HG02885 (cell line): ENCODE data around the gene LTBP4.

Experiments used
- ATAC-seq: cut with Tn5 transposase; IDR thresholded peaks from one replicate; pipeline ENCODE4 v1.9.1; 2021; ENCODE audit warnings: mild to moderate bottlenecking; ENCODE audit not compliant: unreplicated experiment, poor library complexity

Gene LTBP4

DNA sequence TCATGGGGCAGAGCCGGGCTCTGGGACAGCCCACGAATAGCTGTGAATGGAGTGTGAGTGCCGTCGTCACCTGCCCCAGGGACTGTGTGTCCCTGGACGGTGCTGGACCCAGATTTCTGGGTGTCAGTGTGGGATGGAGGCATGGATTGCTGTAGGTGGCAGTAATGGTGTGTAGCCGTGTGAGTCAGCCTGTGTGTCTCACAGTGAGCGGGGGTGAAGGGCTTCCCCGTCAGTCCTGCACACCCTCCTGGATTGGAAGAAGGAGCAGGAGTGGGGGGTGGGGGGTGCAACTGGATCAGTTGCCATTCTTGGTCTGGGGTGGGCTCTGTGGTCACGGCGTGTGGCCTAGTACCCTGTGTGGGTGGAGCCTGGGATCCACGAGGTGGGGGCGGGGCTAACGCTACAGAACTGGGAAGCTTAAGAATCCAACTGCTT is 6.5 kb upstream of the LTBP4 start:
- ATAC-seq, result no peak

DNA sequence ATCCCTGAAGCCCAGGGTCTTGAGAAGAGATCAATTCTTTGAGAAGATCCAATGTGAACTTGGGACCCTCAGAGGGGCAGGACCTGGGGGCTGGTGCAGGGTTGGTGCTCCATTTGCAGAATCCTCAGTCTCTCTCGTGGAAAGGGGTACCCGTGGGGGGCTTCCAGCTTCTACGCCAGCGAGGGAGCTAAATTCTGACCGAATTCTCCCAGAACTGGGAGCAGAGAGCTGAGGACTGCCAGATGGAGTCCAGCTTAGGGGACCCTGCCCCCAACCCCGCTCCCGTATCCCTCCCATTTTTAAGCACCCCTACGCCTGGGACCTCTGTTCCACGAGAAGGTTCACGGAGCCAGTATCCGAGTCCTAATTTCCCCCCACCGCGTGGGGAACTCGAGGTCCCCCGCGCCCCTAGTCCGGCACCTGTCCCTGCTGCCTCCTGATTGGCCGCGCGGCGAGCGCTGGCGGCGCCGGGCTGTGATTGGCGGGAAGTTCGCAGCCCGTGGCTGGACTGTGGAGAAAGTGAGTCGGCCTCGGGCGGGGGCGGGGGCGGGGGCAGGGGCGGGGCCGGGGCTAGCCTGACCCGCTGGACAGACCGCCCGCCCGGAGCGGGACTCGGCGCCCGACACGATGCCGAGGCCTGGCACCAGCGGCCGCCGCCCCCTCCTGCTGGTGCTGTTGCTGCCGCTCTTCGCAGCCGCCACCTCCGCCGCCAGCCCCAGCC is 4.4 kb upstream of the LTBP4 start:
- no peak for ATAC-seq

DNA sequence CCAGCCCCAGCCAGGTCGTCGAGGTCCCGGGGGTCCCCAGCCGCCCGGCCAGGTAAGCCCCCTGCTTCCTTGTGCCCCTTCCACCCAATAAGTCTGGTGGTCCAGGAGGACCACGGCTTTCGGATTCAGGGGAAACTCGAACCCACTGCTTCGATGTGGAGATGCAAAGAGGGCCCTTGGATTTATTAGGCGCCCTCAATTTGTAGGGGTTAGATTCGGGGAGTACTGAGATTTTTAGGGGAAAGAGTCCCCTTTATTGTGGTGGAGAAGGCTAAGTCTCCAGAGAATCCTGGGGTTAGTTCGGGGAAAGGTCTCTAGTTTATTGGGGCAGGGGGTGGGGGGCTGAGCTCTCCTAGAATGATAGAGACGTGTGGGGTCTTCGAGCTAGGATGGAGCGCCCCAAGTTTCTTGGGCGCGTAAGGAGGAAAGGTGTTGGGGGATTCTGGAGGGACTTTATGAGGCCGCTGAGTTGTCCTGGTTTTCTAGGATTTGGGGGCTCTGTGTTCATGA is 3.8 kb upstream of the LTBP4 start:
- no peak for ATAC-seq

DNA sequence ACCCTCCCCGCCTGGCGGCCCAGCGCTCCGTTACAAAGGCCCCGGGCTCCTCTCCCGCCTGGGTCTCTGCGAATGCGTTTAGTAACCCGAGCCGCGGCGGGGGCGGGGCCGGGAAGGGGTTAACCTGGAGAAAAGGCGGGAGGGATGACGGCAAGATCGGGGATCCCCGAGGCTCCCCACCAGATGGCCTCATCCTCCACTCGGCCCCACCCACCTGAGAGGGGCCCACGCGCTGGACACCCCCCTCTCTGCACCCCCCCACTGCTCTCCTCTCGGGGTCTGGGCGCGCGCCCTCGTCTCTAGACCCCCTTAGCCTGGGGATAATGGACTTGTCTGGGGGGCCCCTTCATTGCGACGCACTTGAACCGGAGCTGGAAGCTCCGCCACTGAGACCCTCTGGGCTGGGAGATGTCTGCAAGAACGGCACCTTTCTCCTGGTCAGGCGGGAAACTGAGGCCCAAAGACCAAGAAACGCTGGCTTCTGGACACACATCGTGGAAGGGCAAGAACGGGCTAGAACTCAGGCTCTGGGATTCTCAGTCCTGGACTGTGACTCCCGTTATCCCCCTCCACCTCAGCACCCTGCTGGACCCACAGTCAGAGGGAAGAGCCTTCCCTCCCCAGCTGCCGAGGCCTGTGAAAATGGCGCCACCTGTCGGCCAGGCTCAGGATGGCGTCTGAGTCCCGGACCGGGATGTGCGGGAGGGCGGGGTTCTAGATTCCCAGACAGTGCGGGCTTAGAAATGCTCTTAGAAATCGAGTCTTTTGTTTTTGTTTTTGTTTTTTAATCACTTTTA is 2.9 kb upstream of the LTBP4 start:
- ATAC-seq, result peak; percentile 58

DNA sequence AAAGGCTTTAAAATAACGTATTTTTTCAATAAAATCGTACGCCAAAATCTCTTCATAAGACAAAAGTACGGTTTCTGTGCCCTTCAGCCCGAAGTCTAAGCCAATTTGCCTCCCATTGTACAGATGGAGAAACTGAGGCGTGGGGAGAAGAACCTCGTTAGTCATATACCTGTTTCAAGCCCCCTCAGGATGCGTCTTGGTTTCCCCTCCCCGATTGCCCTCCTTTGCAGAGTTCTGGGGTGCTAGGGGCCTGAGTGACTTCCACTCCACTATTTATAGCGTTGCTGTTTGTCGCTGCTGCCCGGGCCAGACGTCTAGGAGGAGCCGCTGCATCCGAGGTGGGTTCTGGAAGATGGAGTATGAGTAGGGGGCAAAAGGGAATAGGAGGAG is 2.3 kb upstream of the LTBP4 start:
- no peak for ATAC-seq

DNA sequence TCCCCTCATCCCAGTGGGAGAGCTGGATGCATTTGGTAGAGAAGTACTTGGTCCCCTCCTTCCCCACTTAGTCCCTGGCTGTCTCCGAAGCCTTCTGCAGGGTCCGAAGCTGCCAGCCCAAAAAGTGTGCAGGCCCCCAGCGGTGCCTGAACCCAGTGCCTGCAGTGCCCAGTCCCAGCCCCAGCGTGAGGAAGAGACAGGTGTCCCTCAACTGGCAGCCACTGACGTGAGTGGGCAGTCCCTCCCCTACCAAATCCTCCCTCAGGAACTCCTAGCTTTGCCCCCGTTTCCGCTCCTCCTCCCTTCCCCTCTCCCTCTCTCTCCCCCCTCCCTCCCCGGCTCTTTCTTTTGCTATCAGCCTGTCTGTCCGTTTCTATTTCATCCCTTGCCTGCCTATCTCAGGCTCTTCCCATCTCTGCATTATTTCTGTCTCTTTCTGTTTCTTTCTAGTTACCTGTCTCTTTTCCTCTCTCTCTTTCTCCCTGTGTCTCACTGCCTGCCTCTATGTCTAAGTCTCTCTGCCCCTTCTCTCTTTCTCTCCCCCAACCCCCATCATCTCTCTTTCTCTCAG is 1.8 kb upstream of the LTBP4 start:
- ATAC-seq, result no peak

DNA sequence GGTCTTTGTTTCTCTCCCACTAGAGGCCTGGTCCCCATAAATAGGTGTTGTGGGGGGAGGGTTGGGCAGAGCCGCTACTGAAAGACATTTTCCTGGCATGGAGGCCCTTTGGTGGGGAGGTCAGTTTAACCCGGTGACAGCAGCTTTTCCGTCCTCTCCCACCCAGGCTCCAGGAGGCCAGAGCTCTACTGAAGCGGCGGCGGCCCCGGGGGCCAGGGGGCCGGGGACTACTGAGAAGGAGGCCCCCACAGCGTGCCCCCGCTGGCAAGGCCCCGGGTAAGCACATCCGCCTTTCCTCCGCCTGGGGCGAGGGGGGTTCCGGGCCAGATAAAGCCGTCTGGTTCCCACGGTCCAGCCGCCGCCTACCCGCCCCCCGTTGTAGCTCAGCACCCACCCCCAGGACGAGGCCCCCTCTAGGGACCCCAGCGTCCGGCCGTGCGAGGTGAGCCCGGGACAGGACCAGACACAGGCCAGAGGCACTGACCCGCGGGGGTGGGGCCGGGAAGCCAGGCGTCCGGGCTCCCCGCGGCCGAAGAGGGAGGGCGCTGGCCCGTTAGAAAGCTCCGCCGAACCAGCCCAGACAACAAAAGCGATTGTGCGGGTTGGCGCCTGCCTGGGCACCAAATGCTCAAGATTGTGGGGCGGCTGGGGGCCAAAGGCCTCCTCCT is 1.1 kb upstream of the LTBP4 start:
- ATAC-seq, result no peak

DNA sequence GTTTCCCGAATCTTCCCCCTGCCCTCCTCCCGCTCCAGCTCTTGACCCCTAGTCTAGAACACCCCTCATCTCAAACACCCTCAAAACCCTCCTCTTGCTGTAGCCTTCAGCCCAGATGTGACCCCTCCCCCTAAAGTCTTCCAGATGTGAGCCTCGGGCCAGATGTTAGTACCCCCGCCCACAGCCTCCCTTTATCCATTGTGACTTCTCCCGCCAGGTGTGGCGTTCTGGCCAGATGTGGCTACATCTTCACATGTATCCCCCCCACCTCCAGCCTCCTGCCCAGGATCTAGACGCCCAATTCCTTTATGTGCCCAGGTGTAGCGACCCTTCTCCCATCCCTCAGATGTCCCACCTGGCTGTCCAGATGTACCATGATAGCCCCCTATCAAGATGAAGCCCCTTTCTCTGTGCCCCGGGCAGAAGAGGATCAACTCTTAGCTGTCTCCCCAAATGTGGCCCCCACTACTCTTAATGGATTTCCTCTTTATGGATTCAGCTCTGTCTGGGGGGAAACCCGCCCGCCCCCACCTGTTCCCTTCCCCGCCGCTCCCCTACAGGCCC is 517 bp upstream of the LTBP4 start:
- ATAC-seq, result no peak

DNA sequence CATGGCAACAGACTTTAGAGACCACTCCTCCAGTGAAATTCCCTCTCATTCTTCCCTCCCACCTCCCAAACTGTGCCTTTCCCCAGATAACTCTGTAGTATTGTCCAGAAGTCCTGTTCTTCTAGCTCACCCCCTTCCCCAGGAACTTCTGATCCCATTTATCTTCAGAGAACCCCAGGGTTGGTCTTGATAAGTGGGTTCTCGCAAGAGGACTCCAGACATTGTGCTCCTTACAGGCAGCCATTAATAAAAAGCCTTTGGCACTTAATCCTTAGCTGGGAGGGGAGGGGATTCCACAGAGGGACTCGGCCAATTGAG is 1.9 kb downstream of the LTBP4 start:
- ATAC-seq, result no peak

DNA sequence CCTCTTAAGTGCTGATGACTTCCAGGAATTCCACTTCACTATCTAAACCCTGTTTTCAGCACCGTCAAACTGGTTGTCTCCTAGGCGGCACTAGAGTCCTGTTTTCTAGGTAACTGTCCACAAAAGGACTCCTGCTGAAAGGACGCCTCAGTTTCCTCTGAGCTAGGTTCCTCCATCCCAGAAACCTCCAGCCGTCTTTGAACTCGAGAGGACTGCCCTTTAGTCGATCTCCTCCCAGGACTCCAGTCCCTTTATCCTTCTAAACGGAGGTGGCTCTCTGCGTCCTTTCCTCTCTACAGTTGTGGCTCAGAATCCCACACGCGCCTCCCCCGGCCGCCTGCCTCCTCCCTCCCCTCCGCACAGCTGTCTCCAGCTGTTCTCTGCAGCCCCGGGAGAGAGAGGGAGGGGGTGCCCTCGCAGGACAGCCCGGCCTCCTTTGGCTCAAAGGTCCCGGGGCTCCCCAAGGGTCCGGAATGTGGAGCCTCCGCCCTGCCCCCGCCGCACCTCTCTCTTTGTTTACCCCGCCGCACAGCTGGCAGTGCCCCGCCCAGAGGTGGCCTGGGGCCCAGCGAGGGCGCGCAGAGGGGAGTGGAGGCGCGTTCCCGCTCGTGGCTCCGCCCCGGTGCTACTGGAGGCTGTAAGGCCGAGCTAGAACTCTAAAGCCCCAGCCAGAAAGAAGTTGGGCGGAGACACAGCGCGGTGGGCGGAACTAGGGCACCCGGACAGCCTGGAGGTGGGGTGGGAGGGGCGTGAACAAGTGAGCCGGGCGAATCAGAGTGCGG is 2.4 kb downstream of the LTBP4 start:
- peak; percentile 79 for ATAC-seq

DNA sequence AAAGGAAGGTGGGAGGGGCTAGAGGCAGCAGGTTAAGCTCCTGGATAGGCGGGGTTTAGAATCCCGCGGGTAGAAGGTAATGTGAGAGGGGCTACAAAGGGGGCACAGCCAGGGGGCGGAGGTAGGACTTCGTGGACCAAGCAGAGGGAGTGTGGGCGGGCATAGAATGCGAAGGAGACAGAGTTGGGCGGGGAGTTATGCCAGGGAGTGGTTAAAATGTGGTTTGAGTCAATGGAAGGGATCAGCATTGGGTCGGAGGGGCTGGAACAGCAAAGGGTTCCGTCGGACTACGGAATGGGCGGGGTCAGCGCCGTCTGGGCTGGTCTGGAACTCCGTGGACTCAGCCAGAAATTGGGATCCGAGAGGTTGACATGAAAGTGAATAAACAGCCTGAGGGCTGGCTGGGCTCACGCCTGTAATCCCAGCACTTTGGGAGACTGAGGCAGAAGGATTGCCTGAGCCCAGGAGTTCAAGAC is 3.0 kb downstream of the LTBP4 start:
- no peak for ATAC-seq

DNA sequence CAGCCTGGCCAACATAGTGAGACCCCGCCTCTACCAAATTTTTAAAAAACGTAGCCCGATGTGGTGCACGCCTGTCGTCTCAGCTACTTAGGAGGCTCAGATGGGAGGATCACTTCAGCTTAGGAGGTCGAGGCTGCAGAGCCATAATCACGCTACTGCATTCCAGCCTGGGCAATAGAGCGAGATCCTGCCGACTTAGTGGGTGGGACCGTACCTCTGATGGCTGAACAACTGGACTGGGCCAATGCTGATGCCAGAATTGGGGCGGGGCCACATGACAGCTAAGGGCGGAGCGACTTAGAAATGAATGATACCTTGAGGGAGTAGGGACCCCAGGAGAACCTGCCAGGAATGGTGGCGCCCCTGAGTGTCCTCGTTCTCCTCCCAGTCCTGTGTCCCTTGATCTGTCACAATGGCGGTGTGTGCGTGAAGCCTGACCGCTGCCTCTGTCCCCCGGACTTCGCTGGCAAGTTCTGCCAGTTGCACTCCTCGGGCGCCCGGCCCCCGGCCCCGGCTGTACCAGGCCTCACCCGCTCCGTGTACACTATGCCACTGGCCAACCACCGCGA is 3.6 kb downstream of the LTBP4 start:
- ATAC-seq, result no peak

DNA sequence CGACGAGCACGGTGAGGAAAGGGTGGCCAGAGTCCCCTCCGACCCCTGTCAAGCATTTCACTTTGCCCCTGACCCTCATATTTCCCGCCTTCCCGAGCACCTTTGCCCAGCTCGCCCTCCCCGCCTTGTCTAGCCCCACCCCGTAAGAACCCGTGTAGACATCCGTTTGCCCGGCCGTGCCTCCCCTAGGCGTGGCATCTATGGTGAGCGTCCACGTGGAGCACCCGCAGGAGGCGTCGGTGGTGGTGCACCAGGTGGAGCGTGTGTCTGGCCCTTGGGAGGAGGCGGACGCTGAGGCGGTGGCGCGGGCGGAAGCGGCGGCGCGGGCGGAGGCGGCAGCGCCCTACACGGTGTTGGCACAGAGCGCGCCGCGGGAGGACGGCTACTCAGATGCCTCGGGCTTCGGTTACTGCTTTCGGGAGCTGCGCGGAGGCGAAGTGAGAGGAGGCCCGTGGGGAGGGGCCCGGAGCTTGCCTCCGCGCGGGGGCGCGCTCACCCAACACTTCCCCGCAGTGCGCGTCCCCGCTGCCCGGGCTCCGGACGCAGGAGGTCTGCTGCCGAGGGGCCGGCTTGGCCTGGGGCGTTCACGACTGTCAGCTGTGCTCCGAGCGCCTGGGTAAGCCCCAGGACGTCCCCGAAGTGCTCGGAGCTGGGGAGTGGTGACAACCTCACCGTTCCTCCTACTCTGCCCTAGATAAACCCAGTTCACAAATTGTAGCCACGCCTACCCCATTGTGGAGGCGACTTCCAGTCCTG is 4.2 kb downstream of the LTBP4 start:
- peak; percentile 27 for ATAC-seq

DNA sequence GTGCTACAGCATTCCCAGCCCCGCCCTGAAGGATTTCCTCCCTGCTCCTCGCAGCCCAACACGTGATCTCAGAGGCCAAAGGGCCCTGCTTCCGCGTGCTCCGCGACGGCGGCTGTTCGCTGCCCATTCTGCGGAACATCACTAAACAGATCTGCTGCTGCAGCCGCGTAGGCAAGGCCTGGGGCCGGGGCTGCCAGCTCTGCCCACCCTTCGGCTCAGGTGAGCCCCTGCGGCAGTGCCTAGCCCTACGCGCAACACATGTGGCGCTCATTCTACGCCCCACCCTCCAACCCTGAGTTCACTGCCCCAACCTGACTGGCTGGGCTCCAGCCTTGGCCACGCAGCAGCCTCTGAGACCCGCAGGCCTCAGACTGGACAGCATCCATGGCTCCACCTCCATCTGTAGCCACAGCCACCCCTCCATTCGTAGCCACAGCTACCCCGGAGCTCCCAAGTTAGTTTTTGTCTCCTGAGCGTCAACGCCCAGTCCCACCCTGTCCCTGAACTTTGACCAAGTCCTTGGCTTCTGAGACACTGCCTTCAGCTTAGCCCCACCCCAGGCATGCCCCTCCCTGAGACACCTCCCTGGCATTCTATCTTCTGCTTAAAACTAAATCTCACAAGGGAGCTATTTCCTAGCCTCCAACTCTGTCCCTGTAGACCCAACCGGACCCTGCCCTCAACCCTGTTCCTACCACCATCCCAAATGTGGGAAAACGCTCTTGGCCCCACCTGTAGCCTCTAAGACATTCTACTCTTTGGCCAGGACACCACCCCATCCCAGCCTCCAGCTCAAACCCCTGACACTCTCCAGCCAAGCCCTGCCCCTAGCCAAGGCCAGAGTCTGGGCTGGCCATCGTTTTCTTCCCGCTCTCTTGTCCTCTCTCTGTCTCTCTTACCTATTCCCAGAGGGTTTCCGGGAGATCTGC is 6.4 kb downstream of the LTBP4 start:
- ATAC-seq, result no peak

DNA sequence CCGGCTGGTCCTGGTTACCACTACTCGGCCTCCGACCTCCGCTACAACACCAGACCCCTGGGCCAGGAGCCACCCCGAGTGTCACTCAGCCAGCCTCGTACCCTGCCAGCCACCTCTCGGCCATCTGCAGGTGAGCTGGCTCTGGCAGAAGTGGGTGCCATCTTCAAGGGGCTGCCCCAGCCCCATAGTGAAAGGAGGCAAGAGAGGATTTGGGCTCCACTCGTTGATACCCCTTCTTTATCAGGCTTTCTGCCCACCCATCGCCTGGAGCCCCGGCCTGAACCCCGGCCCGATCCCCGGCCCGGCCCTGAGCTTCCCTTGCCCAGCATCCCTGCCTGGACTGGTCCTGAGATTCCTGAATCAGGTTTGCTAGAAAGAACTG is 7.1 kb downstream of the LTBP4 start:
- no peak for ATAC-seq

DNA sequence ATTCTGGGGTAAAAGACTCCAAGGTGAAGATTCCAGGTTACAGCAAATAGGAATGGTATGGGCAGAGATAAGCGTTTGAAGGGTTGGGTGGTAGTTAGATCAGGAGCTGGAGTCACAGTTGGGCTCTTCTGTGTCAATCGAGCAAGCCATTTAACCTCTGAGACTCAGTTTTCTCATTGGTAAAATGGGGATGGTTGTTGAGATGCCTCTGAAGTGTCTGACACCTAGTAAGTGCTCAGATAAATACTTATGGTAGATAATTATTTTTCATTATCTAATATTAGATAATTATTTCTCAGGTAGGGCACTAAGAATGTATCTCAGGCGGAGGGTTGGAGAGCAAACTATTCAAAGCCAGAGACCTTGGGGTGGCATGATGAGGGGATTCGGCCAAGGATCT is 7.8 kb downstream of the LTBP4 start:
- ATAC-seq, result no peak

DNA sequence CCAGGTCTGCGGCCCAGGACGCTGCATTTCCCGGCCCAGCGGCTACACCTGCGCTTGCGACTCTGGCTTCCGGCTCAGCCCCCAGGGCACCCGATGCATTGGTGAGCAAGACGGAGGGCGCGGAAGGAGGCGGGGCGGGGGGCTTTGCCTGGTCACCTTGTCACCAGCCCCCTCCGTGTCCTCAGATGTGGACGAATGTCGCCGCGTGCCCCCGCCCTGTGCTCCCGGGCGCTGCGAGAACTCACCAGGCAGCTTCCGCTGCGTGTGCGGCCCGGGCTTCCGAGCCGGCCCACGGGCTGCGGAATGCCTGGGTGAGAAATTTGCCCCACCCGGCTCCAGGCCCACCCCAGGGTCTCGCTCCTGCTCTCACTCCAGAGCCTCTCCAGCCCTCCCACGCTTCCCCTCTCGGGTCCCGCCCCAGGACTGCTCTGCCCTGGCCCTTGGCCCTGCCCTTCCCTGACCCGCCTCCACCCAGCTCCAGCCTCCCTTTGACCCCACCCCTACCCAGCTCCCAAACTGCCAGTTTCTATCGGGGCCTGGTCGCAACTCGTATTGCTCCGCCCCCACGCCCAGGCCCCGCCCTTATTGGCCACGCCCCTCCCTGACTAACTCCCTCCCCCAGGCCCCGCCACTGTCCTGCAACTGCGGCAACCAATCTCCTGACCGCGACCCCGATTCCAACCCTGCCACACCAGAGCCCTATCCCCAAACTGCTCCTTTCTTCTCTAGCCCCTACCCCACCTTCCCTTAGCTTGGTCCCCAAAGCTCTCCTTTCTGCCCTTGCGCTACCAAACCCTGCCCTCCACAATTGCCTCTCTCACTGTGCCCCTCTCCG is 8.6 kb downstream of the LTBP4 start:
- ATAC-seq, result peak; percentile 61
